Glomerular visceral epithelial cell (primary cell): ENCODE measurements around the gene SERPIND1.
"Not testable (repeated sequence)": the region's sequence is repeated elsewhere in the genome, so short reads cannot be mapped to it uniquely, and the experiment has no call there.

ENCODE experiments used
- DNase-seq: peaks from one replicate; pipeline ENCODE4 v3.0.0-alpha.2; 2016; ENCODE audit errors: extremely low spot score

SERPIND1 gene

GRCh38 chr22:20811971-20812660, 38.2 kb downstream of the SERPIND1 start:
- no peak for DNase-seq

GRCh38 chr22:20813056-20813455, 39.1 kb downstream of the SERPIND1 start:
- DNase-seq, result no peak

DNA sequence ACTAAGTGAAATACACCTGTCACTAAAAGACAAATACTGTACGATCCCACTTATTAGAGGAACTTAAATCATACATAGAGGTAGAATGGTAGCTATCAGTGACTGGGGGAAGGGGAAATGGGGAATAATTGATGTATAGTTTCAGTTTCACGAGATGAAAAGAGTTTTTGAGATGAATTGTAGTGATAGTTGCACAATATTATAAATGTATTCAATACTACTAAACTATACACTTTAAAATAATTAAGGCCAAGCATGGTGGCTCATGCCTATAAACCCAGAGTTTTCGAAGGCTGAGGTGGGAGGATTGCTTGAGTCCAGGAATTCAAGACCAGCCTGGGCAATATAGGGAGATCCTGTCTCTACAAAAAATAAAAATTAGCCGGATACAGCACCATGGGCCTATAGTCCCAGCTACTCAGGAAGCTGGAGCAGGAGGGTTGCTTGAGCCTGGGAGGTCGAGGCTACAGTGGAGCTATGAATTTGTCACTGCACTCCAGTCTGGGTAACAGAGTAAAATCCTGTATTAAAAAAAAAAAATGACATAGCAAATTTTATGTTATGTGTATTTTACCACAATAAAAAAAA, 40.4 kb downstream of the SERPIND1 start:
- no peak for DNase-seq

DNA sequence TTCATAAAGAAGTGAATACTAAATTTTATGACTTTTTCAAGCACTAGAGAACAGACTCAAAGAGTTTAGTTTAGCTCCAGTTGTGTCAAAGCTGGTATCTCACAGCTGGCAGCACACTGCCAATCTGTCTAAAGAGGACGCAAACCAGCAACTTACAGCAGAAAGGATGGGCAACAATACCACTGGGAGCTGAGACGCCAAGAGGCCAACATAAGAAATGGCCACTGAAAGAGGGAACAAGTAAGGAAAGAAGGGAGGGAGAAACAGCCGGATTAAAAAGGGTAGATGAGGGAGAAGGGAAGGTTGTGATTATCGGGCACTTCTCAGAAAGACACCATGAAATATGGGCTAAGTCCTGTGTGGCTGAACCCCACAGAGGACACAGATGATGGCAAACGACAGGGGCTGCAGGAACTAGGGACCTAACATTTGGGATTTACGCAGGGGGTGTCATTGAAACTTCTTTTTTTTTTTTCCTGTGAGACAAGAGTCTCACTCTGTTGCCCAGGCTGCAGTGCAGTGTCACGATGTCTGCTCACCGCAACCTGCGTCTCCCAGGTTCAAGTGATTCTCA, 41.7 kb downstream of the SERPIND1 start:
- DNase-seq, result no peak

- no peak for DNase-seq
Measured at GRCh38 chr22:20816559-20816958, 42.6 kb downstream of the SERPIND1 start.

- no peak for DNase-seq
Measured at GRCh38 chr22:20818471-20818870, 44.6 kb downstream of the SERPIND1 start.

GRCh38 chr22:20819471-20819870, 45.6 kb downstream of the SERPIND1 start:
- DNase-seq, result no peak

DNA sequence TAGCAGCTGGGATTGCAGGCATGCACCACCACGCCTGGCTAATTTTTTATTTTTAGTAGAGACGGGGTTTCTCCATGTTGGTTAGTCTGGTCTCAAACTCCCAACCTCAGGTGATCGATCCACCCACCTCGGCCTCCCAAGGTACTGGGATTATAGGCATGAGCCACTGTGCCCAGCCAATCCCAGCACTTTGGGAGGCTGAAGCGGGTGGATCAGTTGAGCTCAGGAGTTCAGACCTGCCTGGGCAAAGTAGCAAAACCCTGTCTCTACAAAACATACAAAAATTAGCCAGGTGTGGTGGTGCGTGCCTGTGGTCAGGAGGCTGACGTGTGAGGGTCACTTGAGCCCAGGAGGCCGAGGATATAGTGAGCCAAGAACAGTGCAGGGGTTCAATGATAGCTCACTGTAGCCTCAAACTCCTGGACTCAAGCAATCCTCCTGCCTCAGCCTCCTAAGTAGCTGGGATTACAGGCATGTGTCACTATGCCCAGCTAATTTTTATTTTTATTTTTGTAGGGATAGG, 47.9 kb downstream of the SERPIND1 start:
- not testable (repeated sequence) for DNase-seq

GRCh38 chr22:20822240-20822639, 48.3 kb downstream of the SERPIND1 start:
- no peak for DNase-seq

DNA sequence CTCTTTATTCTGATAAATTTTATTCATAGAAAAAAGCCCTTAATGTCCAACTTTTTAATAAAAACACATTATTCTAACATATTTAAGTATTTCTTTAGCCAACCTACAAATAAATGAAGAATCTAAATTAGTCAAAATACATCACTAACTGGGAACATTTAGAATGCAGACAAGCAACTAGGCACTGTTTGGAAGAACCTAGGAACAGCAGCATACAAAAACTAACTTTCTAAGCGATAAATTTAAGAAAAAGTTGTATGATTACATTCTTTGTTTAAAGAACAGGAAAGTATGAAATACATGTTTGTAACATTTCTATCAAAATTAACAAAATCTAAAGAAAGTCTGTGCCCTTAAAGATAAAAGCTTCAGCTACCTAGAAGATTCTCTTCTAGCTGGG, 49.4 kb downstream of the SERPIND1 start:
- DNase-seq, result no peak

GRCh38 chr22:20825216-20825615, 51.3 kb downstream of the SERPIND1 start:
- not testable (repeated sequence) for DNase-seq

DNA sequence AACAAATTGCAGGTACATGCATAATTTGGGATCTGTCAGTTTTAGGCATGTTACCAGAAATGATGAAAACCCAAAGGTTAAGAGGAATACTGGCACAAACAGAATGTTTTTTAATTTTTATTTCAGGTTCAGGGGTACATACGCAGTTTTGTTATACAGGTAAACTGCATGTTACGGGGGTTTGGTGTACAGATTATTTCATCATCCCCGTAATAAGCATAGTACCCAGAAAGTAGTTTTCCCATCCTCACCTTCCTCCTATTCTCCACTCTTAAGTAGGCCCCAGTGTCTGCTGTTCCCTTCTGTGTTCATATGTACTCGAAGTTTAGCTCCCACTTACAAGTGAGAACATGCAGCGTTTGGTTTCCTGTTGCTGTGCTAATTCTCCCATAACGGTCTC, 51.7 kb downstream of the SERPIND1 start:
- no peak for DNase-seq

GRCh38 chr22:20826373-20827152, 52.6 kb downstream of the SERPIND1 start:
- not testable (repeated sequence) for DNase-seq

DNA sequence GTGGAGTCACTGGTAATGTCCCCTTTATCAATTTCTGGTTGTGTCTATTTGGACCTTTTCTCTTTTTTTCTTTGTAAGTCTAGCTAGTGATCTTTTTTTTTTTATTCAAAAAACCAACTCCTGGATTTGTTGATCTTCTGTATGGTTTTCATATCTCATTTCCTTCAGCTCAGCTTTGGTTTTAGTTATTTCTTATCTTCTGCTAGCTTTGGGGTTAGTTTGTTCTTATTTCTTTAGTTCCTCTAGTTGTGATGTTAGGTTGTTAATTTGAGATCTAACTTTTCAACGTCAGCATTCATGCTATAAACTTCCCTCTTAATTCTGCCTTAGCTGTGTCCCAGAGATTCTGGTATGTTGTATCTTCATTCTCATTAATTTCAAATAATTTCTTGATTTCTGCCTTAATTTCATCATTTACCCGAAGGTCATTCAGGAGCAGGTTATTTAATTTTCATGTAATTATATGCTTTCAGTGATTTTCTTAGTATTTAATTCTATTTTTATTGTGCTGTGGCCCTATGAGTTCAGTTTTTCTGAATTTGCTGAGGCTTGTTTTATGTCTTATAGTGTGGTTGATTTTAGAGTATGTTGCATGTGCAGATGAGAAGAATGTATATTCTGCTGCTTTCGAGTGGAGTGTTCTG, 55.7 kb downstream of the SERPIND1 start:
- DNase-seq, result no peak

DNA sequence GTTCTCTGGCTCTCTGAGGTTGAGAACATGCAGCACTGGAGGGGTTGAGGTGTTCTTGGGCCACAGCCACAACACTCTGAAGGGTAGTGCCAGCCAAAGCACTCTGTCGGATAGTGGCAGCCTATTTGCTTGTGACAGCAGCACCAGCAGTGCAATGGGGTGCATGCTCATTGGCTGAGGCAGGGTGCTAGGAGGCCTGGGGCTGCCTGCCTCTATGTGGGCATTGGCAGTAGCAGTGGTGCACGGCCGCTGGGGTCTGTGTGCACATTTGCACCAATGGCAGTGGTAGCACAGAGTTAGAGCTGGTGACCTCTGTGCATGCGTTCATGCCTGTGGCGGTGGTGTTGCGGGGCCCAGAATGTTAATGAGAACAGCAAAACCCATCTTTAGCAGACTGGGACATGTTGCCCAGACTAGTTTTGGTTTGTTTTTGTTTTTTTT, 59.3 kb downstream of the SERPIND1 start:
- DNase-seq, result no peak

DNA sequence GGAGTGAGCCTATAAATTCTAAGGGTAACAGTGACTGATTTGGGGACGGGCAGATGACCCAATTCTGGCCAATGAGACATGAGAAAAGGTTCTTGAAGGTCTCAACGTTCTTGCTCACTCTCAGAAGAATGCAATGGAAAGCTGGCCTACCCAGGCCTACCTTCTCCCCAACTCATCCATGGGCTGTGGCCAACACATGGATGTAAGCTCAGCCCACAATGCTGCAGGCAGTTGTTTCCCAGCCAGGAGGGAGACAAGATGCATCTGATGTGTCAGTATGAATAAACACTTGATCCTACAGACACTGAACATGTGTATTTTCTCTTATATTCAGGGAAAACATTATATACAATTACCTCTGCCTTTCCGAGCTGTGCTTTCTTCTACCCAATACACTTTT, 60.3 kb downstream of the SERPIND1 start:
- no peak for DNase-seq

GRCh38 chr22:20834725-20835124, 60.8 kb downstream of the SERPIND1 start:
- DNase-seq, result no peak
